ENCODE results near the gene GRK6. TPM values are rescaled to one million over a fixed set of nuclear protein-coding genes. Genes with fewer than 3 reads are reported as not detected.
"Not testable (repeated sequence)": the region's sequence is repeated elsewhere in the genome, so short reads cannot be mapped to it uniquely, and the experiment has no call there.

Gene GRK6
- polyA plus RNA-seq, 3 donors: 10.8 to 21.5 (median 16.2) TPM

GRCh38 chr5:177474002-177474476 lies 47.6 kb downstream of the GRK6 start:
- H3K27ac ChIP-seq (ENCODE audit: low read depth, low read length): no peak overlapping the region
- 54 to 58% (median 58%) methylated on average over 7 of the region's 7 CpGs for WGBS, 3 donors

DNA sequence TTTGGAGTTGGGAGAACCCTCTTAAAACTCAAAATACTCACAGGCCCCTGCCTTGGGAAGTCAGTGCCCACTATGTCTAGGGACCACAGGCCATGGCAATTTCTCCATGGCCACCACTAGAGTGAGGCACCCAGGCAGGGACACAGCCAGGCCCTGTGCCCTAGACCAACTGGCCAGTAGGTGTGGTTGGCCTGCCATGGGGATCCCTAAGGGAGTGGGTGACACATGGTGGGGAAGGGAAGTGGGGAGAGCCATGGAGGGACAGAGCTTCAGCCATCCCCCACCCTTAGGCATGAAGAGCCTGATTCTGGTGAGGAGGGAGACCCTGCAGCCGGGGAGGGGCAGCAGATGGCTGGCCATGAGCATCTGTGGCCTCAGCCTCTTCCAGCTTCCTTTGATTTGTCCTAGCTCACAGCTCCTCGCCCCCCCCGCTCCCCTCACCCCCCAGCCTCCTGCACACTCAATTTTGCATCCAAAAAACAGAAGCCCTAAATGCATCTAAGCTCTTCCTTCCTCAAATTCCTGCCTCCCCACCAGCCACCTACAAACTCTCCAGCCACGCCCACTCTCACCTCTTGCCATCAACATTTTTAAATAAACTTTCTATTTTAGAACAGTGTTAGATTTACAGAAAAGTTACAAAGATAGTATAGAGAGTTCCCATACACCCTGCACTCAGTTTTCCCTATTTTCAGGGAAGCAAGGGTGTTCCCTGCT lies 48.5 kb downstream of the GRK6 start:
- 30 to 52% (median 36%) methylated on average over 3 to 4 of the region's 4 CpGs for WGBS, 3 donors
- no peak overlapping the region for H3K27ac ChIP-seq (ENCODE audit: low read depth, low read length)

GRCh38 chr5:177475563-177476427 lies 49.3 kb downstream of the GRK6 start:
- H3K27ac ChIP-seq (ENCODE audit: low read depth, low read length): no peak overlapping the region
- WGBS, 3 donors: 63 to 75% (median 72%) methylated on average over 11 of the region's 11 CpGs

- no peak overlapping the region for H3K27ac ChIP-seq (ENCODE audit: low read depth, low read length)
- WGBS, 3 donors: 66 to 83% (median 68%) methylated on average over 18 of the region's 18 CpGs
Measured at GRCh38 chr5:177476531-177477233, 50.2 kb downstream of the GRK6 start.

DNA sequence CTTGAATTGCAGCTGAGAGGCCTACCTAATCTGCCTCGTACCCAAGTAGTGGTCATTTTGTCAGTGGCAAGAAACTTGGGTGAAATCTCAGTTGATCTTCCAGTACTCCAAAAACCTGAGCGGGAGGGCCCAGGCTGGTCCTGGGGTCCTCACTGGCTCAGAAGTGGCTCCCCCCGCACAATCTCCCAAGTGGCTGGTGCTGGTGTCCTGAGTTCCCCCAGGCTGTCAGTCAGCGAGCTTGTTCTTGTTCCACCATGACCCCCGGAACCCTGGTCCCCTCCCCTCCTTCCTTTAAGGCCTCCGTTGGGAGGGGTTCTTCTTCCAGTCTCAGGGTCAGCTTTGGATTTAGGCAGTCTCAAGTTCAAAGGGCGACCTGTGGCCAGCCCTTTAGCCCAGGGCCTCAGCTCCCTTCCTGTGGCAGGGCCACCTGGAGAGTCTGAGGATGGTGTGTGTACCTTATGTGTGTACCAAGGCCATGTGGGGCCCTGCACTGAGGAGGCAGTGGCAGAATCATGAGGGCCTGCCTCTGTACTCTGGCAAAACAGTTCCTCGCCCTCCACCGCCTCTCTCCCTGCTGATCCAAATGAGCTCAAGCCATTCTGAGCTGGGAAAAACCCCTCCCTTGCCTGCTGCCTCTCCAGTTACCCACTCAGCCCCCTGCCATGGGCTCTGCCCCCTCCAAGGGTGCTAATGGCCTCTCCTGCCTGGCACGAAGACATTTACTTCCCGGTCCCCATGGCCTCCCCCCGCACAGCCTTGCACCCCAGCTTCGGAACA lies 51.4 kb downstream of the GRK6 start:
- WGBS, 3 donors: 93 to 95% (median 95%) methylated on average over 13 of the region's 13 CpGs
- H3K27ac ChIP-seq (ENCODE audit: low read depth, low read length): no peak overlapping the region

DNA sequence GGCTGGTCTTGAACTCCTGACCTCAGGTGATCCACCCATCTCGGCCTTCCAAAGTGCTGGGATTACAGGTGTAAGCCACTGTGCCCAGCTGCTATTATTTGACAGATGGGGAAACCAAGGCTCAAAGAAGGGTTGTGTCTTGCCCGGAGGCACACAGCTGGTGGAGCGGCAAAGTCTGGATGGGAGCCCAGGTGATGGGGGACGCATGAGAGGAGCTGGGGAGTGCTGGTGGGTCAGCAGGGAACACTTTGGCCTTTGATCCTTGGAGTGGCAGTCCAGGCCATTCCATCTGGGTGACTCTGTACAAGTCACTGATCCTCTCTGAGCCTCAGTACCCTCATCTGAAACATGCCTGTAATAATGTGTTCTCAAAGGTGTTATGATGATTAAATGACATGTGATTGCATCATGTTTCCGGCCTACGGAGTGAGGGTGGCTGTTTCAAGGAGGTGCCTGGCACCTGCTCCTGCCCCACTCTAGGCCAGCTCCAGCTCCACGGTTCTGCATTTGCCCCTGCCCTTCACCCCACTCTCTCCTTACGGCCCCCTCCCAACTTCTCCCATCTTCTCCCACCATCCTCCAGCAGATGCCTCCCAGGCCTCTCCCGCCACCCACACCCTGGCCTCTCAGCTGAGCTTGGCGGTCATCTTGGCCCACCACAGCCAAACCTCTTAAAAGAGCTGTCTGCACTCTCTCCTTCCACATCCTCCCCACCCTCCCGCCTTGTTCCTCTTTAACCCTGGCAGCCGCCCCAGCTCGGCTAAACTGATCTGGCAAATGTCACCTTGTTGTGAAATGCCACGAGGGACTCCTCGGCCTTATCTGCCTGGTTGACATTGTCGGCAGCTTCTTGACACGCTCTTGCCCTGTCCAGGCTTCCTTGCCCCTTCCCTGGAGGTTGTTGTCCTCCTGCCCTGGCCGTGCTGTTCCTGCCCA lies 52.5 kb downstream of the GRK6 start:
- 27 to 43% (median 28%) methylated on average over 18 of the region's 18 CpGs for WGBS, 3 donors

DNA sequence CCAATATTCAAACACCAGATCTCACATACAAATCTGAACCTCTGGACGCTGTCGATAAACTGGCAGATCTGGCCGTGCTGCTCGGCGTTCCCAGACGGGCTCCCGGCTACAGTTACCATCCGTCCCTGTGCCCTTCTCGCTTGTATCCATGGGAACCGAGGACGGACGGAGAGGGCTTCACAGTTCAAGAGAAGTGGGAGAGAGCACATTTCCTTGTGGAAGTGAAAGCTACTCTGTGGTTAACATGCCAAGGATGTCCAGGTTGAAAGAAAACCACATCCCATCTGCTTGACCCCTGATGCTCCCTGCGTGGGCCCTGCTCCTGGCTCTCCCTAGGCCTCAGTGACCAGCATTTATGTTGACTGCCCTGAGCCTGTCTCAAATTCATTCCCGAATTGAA lies 53.3 kb downstream of the GRK6 start:
- H3K27ac ChIP-seq (ENCODE audit: low read depth, low read length): no peak overlapping the region
- WGBS, 3 donors: 41 to 83% (median 47%) methylated on average over 14 of the region's 14 CpGs

More for the DNA sequence above, 52.5 kb downstream of the GRK6 start:
- no peak overlapping the region for H3K27ac ChIP-seq (ENCODE audit: low read depth, low read length)

DNA sequence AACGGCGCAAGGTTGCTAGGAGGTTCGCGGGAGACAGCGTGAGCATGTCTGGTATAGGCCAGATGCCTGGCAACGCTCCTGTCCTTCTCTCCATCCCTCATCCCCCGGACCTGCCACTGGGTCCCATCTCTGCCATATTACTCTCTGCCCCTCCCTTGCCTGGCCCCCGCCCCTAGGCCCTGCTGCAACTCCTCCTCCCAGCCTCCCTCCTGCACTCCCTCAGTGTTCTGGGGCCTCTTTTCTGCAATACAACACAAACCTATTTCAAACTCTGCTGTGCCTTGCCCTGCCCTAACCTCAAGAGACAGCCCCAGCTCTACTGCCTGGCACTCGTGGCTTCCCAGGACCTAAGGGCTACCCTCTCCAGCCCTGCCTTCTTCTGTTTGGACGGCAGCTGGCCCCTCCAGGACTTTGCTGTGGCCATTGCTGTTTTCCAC lies 55.9 kb downstream of the GRK6 start:
- H3K27ac ChIP-seq (ENCODE audit: low read depth, low read length): no peak overlapping the region
- 90 to 93% (median 92%) methylated on average over 10 of the region's 10 CpGs for WGBS, 3 donors

DNA sequence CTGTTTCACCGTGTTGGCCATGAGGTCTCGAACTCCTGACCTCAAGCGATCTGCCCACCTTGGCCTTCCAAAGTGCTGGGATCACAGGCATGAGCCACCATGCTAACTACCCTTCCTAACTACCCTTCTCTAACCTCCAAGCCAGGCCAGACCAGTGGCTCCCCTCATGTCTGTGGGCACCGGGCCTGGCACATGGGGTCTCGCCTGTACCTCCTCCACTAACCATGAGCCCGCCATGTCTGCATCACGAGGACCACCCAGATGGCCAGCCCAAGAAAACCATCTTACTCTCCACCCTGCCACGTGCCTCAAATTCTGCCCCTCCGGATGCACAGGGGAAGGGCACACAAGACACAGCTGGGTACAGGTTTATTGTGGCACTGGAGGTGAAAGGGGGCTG lies 56.6 kb downstream of the GRK6 start:
- 96 to 98% (median 96%) methylated on average over 9 of the region's 9 CpGs for WGBS, 3 donors
- no peak overlapping the region for H3K27ac ChIP-seq (ENCODE audit: low read depth, low read length)

- H3K27ac ChIP-seq (ENCODE audit: low read depth, low read length): no peak overlapping the region
- 88 to 91% (median 90%) methylated on average over 22 of the region's 22 CpGs for WGBS, 3 donors
Measured at GRCh38 chr5:177483994-177484901, 57.8 kb downstream of the GRK6 start.

DNA sequence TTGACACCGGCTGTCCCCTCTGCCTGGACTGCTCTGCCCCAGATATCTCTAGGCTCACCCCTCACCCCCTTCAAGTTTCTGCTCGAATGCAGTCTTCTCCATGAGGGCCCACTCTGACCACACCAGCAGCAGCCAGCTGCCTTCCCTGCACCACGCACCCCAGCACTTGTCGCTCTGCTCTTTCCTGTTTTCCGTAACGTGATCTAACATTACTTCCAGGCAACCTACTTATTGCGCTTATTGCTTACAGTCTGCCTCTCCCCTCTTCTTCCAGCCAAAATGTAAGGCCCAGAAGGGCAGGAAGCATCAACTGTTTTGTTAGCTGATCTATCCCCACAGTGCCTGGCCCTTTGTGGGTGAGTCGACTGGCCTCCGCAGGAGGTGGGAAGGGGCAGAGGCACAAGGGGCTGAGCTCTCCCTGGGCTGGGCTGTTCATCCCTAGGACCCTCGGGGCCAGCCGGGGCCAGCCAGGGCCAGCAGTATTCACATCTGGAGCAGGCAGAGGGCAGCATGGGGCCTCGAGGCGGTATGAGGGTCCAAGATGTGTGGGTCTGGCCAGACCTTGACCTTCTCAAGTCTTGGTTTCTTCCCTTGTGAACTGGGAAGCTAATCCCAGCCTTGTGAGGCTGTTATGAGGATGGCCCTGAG lies 58.5 kb downstream of the GRK6 start:
- H3K27ac ChIP-seq (ENCODE audit: low read depth, low read length): no peak overlapping the region
- 74 to 78% (median 76%) methylated on average over 13 of the region's 13 CpGs for WGBS, 3 donors

DNA sequence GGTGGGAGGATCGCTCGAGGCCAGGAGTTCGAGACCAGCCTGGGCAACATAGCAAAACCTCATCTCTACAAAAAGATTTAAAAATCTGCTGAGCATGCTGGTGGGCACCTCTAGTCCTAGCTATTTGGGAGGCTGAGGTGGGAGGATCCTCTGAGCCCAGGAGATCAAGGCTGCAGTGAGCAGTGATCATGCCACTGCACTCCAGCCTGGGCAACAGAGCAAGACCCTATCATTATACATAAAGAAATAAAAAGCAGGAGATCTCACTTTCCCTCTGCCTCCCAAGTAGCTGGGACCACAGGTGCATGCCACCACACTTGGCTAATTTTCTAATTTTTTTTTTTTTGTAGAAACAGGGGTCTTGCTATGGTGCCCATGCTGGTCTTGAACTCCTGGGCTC lies 59.3 kb downstream of the GRK6 start:
- WGBS, 3 donors: 96 to 98% (median 96%) methylated on average over 3 of the region's 3 CpGs
- not testable (repeated sequence) for H3K27ac ChIP-seq (ENCODE audit: low read depth, low read length)

DNA sequence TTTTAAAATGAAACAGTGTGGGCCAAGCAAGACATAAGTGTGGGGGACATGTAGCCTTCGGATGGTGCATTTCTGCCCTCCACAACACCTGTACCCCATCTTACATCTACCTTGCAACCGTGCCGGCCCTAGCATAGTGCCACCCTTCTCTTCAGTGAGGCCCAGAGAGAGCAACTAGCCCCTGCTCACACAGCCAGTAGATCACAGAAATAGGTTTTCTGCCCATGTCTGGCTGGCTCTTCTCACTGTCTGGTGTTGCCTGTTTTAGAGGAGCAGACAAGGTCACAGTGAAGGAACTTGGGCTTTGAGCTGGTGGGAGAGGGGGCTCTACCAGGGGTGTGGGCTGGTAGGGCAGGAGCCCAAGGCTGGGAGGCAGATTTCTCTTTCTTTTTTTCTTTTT lies 59.8 kb downstream of the GRK6 start:
- whole genome bisulfite sequencing, 3 donors: 96 to 100% (median 98%) methylated on average over 3 of the region's 3 CpGs
- no peak overlapping the region for H3K27ac ChIP-seq (ENCODE audit: low read depth, low read length)

DNA sequence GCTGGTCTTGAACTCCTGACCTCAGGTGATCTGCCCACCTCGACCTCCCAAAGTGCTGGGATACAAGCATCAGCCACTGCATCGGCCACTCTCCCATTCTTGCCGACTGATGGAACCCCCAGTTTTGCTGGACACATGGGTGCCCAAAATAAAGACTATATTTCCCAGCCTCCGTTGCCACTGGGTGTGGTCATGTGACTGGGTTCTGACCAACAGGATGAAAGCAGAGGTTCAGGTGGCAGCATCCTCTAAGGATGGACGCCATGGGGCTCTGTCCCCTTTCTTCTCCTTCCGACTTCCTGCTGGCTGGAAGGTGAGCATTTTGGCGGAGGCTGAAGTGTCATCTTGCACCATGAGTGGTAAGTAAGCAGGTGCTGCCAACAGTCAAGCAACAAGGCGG lies 60.7 kb downstream of the GRK6 start:
- 90 to 93% (median 91%) methylated on average over 8 of the region's 8 CpGs for WGBS, 3 donors
- H3K27ac ChIP-seq (ENCODE audit: low read depth, low read length): no peak overlapping the region

DNA sequence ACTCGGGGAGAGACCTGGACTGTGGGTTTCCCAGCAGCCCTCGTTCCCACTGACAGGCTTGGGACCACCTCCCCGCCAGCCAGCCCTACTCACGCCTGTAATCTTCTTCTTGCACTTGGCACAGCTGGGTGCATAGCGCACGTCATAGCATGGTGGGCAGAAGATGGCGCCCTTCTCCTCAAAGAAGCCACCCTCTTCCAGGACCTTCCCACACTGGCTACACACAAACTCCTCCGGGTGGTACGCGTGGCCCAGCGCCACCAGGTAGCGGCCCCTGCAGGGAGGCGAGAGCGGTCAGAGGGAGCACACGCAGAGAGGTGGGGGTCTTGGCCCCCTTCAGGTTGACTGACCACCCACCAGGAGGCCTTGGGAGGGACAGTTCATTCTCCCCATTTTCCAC lies 61.5 kb downstream of the GRK6 start:
- 89 to 93% (median 90%) methylated on average over 15 of the region's 15 CpGs for WGBS, 3 donors
- no peak overlapping the region for H3K27ac ChIP-seq (ENCODE audit: low read depth, low read length)
